Ovary (tissue), 9 donors: Measurements from ENCODE around the gene ZNF740. TPM values are rescaled to one million over a fixed set of nuclear protein-coding genes. Genes with fewer than 3 reads are reported as not detected.
"Not testable (repeated sequence)": the region's sequence is repeated elsewhere in the genome, so short reads cannot be mapped to it uniquely, and the experiment has no call there.

Experiments
- DNase-seq, 5 donors: peaks; one replicate each; pipeline ENCODE4 v3.0.0-alpha.2; 2019 to 2020
- H3K27ac ChIP-seq, 2 donors: fragments of 200-600 bp; one replicate each; pipeline versions ENCODE4 v1.5.1 to v1.8.0; 2019 to 2022
- H3K27me3 ChIP-seq: fragments of 200-600 bp; one replicate; pipeline ENCODE4 v1.8.0; 2022
- H3K36me3 ChIP-seq: fragments of 200-600 bp; sonication (generic); one replicate; pipeline ENCODE4 v1.5.1; 2019
- H3K4me1 ChIP-seq: one replicate; pipeline ENCODE4 v1.8.1; 2013; ENCODE audit warnings: mild to moderate bottlenecking, moderate library complexity; ENCODE audit not compliant: insufficient read depth
- H3K4me3 ChIP-seq: fragments of 200-600 bp; sonication (generic); one replicate; pipeline ENCODE4 v1.5.1; 2017
- H3K9me3 ChIP-seq, 2 donors: fragments of 200-600 bp in 1 of 2; sonication (generic) in 1 of 2; one replicate each; pipeline versions ENCODE4 v1.5.1 to v1.8.1; 2013 to 2019; ENCODE audit warnings: mild to moderate bottlenecking in 1 of 2, moderate library complexity in 1 of 2
- CTCF ChIP-seq, 3 donors: fragments of 450-650 bp in 2 of 3; fragments of 200-600 bp in 1 of 3; IDR thresholded peaks; one replicate each; pipeline versions ENCODE4 v1.5.1 to v1.8.0; 2016 to 2022; ENCODE audit warnings: antibody characterized with exemption in 3 of 3, mild to moderate bottlenecking in 1 of 3
- EP300 ChIP-seq: sonication (generic); formaldehyde crosslinking; IDR thresholded peaks from one replicate; pipeline ENCODE4 v1.6.1; 2017; ENCODE audit warnings: antibody characterized with exemption
- POLR2A ChIP-seq: fragments of 450-650 bp; IDR thresholded peaks from one replicate; pipeline ENCODE4 v1.6.1; 2017; ENCODE audit warnings: antibody characterized with exemption, mild to moderate bottlenecking, moderate library complexity
- WGBS, 3 donors: extraction: QIAGEN DNeasy Blood & Tissue Kit in 1 of 3; methylation state at CpG; one replicate each; pipeline versions ENCODE4 v1.1.5 to v1.1.7; 2013 to 2017; 5-methylcytosine and 5-hydroxymethylcytosine counted together
- intact Hi-C, 4 donors: fragments of 100-400 bp; cut with DNase I; formaldehyde crosslinking; loops; one replicate each; pipeline versions ENCODE4 v1.11.0 to v1.15.1; 2022 to 2023
- polyA plus RNA-seq, 2 donors: library from polyadenylated mRNA; stranded (reverse); fragments of 200-250 nt in 1 of 2; fragments of 350-450 nt in 1 of 2; fragmentation: Illumina TruSeq in 1 of 2; extraction: RNeasy Lipid Tissue Mini Kit (QIAGEN cat#74804) in 1 of 2; gene quantifications; one replicate each; pipeline ENCODE4 v1.2.3, GENCODE V29; 2013 to 2014
- total RNA-seq, 7 donors: library from RNA; depleted of rRNA in 2 of 7; stranded (reverse); fragments of >200 nt in 2 of 7; fragmentation: NEBNext Ultra II Directional in 3 of 7; extraction: Animal tissue kit (Norgen Biotek cat#: 25700) in 3 of 7; gene quantifications; one replicate each; pipeline versions ENCODE4 v1.1.0 to v1.2.4, GENCODE V29; 2016 to 2023
- donor health status: DM: no; HTN: no; CAD: no; lungs with moderate emphysema.
- donor health status: DM: no; HTN: no; CAD: no.
- donor health status: Bipolar disorder and iron deficiency.
- donor health status: DM: yes; HTN: yes; CAD: no.
- donor health status: DM: no; HTN: no; CAD: no.
- donor health status: DM: yes; HTN: yes; CAD: no.

The ZNF740 gene
- total and polyA plus RNA-seq, 9 donors, result 9.7 to 56.9 (median 45.7) TPM

GRCh38 chr12:53161119-53161911 lies 19.2 kb upstream of the ZNF740 start:
- WGBS, 3 donors, result 89 to 92% (median 89%) methylated on average over 8 of the region's 8 CpGs
- intact Hi-C loops, result loop anchor here in 1 of 4 donors (5.0 kb wide), 1 partner anchor 36 kb away; no protein-coding TSS in a partner anchor
- no peaks in the 10 kb centered on the region for H3K4me1 ChIP-seq
- TF ChIP-seq EP300 (no peak), POLR2A (no peak), CTCF (IDR thresholded peaks at IDR 0.05) (no peak)
- no peak for DNase-seq
- no peak overlapping the region for H3K27ac ChIP-seq
- no peak overlapping the region for H3K4me3 ChIP-seq
- no peaks in the 10 kb centered on the region for H3K36me3 ChIP-seq
- H3K9me3 ChIP-seq, result no peaks in the 10 kb centered on the region
- H3K27me3 ChIP-seq, result no peaks in the 10 kb centered on the region

GRCh38 chr12:53163008-53163407 lies 17.5 kb upstream of the ZNF740 start:
- H3K4me1 ChIP-seq, H3K4me3 ChIP-seq, H3K27me3 ChIP-seq, H3K36me3 ChIP-seq, H3K27ac ChIP-seq, H3K9me3 ChIP-seq, DNase-seq: not testable (repeated sequence)
- 93 to 100% (median 99%) methylated on average over 2 of the region's 2 CpGs for WGBS, 3 donors
- intact Hi-C loops, result loop anchor here in 1 of 4 donors (5.0 kb wide), 1 partner anchor 34 kb away; no protein-coding TSS in a partner anchor

GRCh38 chr12:53166837-53167236 lies 13.7 kb upstream of the ZNF740 start:
- intact Hi-C loops, result no loop called here
- TF ChIP-seq POLR2A, result no peak
- no peak for TF ChIP-seq EP300
- no peak overlapping the region for H3K4me3 ChIP-seq
- H3K4me1 ChIP-seq, result no peaks in the 10 kb centered on the region
- no peak for DNase-seq
- H3K9me3 ChIP-seq, result no peaks in the 10 kb centered on the region
- H3K36me3 ChIP-seq, result no peaks in the 10 kb centered on the region
- no peaks in the 10 kb centered on the region for H3K27me3 ChIP-seq
- no peak overlapping the region for H3K27ac ChIP-seq

- no peaks in the 10 kb centered on the region for H3K9me3 ChIP-seq
- DNase-seq, result no peak
- no peak overlapping the region for H3K4me3 ChIP-seq
- intact Hi-C loops, result no loop called here
- WGBS, 3 donors, result 95 to 97% (median 96%) methylated on average over 7 of the region's 7 CpGs
- H3K4me1 ChIP-seq, result no peaks in the 10 kb centered on the region
- no peaks in the 10 kb centered on the region for H3K27me3 ChIP-seq
- H3K36me3 ChIP-seq, result no peaks in the 10 kb centered on the region
- no peak for TF ChIP-seq CTCF (IDR thresholded peaks at IDR 0.05)
- TF ChIP-seq EP300, result no peak
- no peak for TF ChIP-seq POLR2A
- H3K27ac ChIP-seq, result no peak overlapping the region
These were observed 10.9 kb upstream of the ZNF740 start for GRCh38 chr12:53169644-53170043.

- intact Hi-C loops, result no loop called here
- Histone ChIP-seq H3K27ac (no peak overlapping the region), H3K27me3 (no peaks in the 10 kb centered on the region), H3K36me3 (no peaks in the 10 kb centered on the region), H3K4me3 (no peak overlapping the region), H3K4me1 (peaks cover 3% of the 10 kb centered on the region), H3K9me3 (no peaks in the 10 kb centered on the region)
- 84 to 87% (median 85%) methylated on average over 8 of the region's 8 CpGs for WGBS, 3 donors
- no peak for DNase-seq
- TF ChIP-seq CTCF (IDR thresholded peaks at IDR 0.05) (no peak), EP300 (no peak), POLR2A (no peak)
These were observed 10.3 kb upstream of the ZNF740 start for GRCh38 chr12:53170215-53170614.
